Stomach (tissue), 9 donors: ENCODE results near the gene IL1RAPL2. TPM values are rescaled to one million over a fixed set of nuclear protein-coding genes. Genes with fewer than 3 reads are reported as not detected.

Experiments used
- DNase-seq, 2 donors: peaks; one replicate each; pipeline versions ENCODE4 v3.0.0 to v3.0.0-alpha.2; 2013 to 2019
- H3K27ac ChIP-seq, 5 donors: fragments of 200-600 bp in 4 of 5; sonication (generic) in 4 of 5; one replicate each; pipeline ENCODE4 v1.5.1; 2013 to 2019; ENCODE audit warnings: mild to moderate bottlenecking in 1 of 5, moderate library complexity in 1 of 5
- H3K27me3 ChIP-seq, 3 donors: fragments of 200-600 bp; sonication (generic); one replicate each; pipeline ENCODE4 v1.5.1; 2017 to 2019; ENCODE audit warnings: mixed run types in 1 of 3
- H3K36me3 ChIP-seq, 4 donors: fragments of 200-600 bp; sonication (generic); 1 replicate in 3 of 4; 2 replicates in 1 of 4; pipeline ENCODE4 v1.5.1; 2016 to 2019
- H3K4me1 ChIP-seq, 4 donors: fragments of 200-600 bp; sonication (generic); one replicate each; pipeline ENCODE4 v1.5.1; 2016 to 2019
- H3K4me3 ChIP-seq, 4 donors: fragments of 200-600 bp; sonication (generic) in 3 of 4; one replicate each; pipeline ENCODE4 v1.5.1; 2016 to 2019; ENCODE audit warnings: mild to moderate bottlenecking in 1 of 4
- H3K9me3 ChIP-seq, 4 donors: fragments of 200-600 bp; sonication (generic); one replicate each; pipeline ENCODE4 v1.5.1; 2016 to 2019
- CTCF ChIP-seq, 7 experiments: fragments of 450-650 bp in 4 of 7; fragments of 200-600 bp in 3 of 7; sonication (generic) in 3 of 7; IDR thresholded peaks; one replicate each; pipeline ENCODE4 v1.5.1; 2016 to 2019; ENCODE audit warnings: antibody characterized with exemption in 7 of 7, control low read depth in 2 of 7, mild to moderate bottlenecking in 1 of 7
- EP300 ChIP-seq: sonication (generic); formaldehyde crosslinking; IDR thresholded peaks from one replicate; pipeline ENCODE4 v1.6.1; 2017; ENCODE audit warnings: antibody characterized with exemption
- POLR2A ChIP-seq, 4 donors: fragments of 450-650 bp; IDR thresholded peaks; one replicate each; pipeline ENCODE4 v1.6.1; 2016; ENCODE audit warnings: antibody characterized with exemption in 4 of 4, control low read depth in 2 of 4, mild to moderate bottlenecking in 1 of 4, moderate library complexity in 1 of 4
- POLR2AphosphoS5 ChIP-seq, 3 donors: sonication (generic); formaldehyde crosslinking; IDR thresholded peaks; one replicate each; pipeline ENCODE4 v1.6.1; 2016; ENCODE audit warnings: antibody characterized with exemption in 3 of 3
- WGBS, 5 donors: extraction: QIAGEN DNeasy Blood & Tissue Kit in 3 of 5; methylation state at CpG; one replicate each; pipeline versions ENCODE4 v1.1.5 to v1.1.7; 2013 to 2018; 5-methylcytosine and 5-hydroxymethylcytosine counted together
- intact Hi-C: fragments of 100-400 bp; cut with DNase I; formaldehyde crosslinking; loops from one replicate; pipeline ENCODE4 v1.15.1; 2023; ENCODE audit warnings: low total_unique reads
- polyA plus RNA-seq, 3 donors: library from polyadenylated mRNA; stranded (reverse); fragments of 200-250 nt; gene quantifications; one replicate each; pipeline ENCODE4 v1.2.3, GENCODE V29; 2013
- total RNA-seq, 5 donors: library from RNA; depleted of rRNA; stranded (reverse); fragments of >200 nt; gene quantifications; one replicate each; pipeline versions ENCODE4 v1.1.0 to v1.2.3, GENCODE V29; 2014 to 2016
- donor health status: healthy with polysubstance abuse.
- donor health status: Bipolar disorder and iron deficiency.
- donor health status: healthy.

Gene IL1RAPL2
- total and polyA plus RNA-seq, 8 donors: 1.1 TPM; not detected in 7

- TF ChIP-seq CTCF (IDR thresholded peaks at IDR 0.05) (no peak), POLR2AphosphoS5 (IDR thresholded peaks at IDR 0.05) (no peak), EP300 (no peak), POLR2A (IDR thresholded peaks at IDR 0.05) (no peak)
- intact Hi-C loops: no loop called here
- Histone ChIP-seq H3K36me3 (no peaks in the 10 kb centered on the region), H3K4me1 (no peaks in the 10 kb centered on the region), H3K9me3 (peaks cover 0 to 7% (median 0%) of the 10 kb centered on the region in 4 donors), H3K27ac (no peak overlapping the region), H3K4me3 (no peak overlapping the region), H3K27me3 (no peaks in the 10 kb centered on the region)
- no peak for DNase-seq
- 42 to 75% (median 51%) methylated on average over 2 of the region's 2 CpGs for WGBS, 5 donors
Measured at GRCh38 chrX:105738162-105738561, 1172.2 kb downstream of the IL1RAPL2 start.

- Histone ChIP-seq H3K36me3 (no peaks in the 10 kb centered on the region), H3K4me1 (no peaks in the 10 kb centered on the region), H3K27ac (no peak overlapping the region), H3K9me3 (no peaks in the 10 kb centered on the region), H3K27me3 (no peaks in the 10 kb centered on the region), H3K4me3 (no peak overlapping the region)
- TF ChIP-seq CTCF (IDR thresholded peaks at IDR 0.05) (no peak), POLR2A (IDR thresholded peaks at IDR 0.05) (no peak), POLR2AphosphoS5 (IDR thresholded peaks at IDR 0.05) (no peak), EP300 (no peak)
- intact Hi-C loops: no loop called here
- DNase-seq: no peak
Measured at GRCh38 chrX:105744291-105744690, 1178.3 kb downstream of the IL1RAPL2 start.

- Histone ChIP-seq H3K27me3 (no peaks in the 10 kb centered on the region), H3K36me3 (no peaks in the 10 kb centered on the region), H3K4me1 (no peaks in the 10 kb centered on the region), H3K4me3 (no peak overlapping the region), H3K27ac (no peak overlapping the region), H3K9me3 (no peaks in the 10 kb centered on the region)
- DNase-seq: no peak
- intact Hi-C loops: no loop called here
- TF ChIP-seq CTCF (IDR thresholded peaks at IDR 0.05): no peak
- no peak for TF ChIP-seq POLR2A (IDR thresholded peaks at IDR 0.05)
- no peak for TF ChIP-seq EP300
- no peak for TF ChIP-seq POLR2AphosphoS5 (IDR thresholded peaks at IDR 0.05)
- 50 to 70% (median 63%) methylated on average over 2 of the region's 2 CpGs for WGBS, 5 donors
Measured at GRCh38 chrX:105744946-105745345, 1178.9 kb downstream of the IL1RAPL2 start.

- no peak for TF ChIP-seq POLR2A (IDR thresholded peaks at IDR 0.05)
- no peak for TF ChIP-seq CTCF (IDR thresholded peaks at IDR 0.05)
- TF ChIP-seq POLR2AphosphoS5 (IDR thresholded peaks at IDR 0.05): no peak
- no peak for TF ChIP-seq EP300
- H3K27me3 ChIP-seq: no peaks in the 10 kb centered on the region
- H3K27ac ChIP-seq: no peak overlapping the region
- 60 to 93% (median 75%) methylated on average over 2 of the region's 2 CpGs for WGBS, 5 donors
- H3K4me3 ChIP-seq: no peak overlapping the region
- intact Hi-C loops: no loop called here
- DNase-seq: no peak
- H3K4me1 ChIP-seq: no peaks in the 10 kb centered on the region
- H3K36me3 ChIP-seq: no peaks in the 10 kb centered on the region
- H3K9me3 ChIP-seq: no peaks in the 10 kb centered on the region
Measured at GRCh38 chrX:105745863-105746262, 1179.9 kb downstream of the IL1RAPL2 start.
